GM18502 (cell line): ENCODE data around the gene BAZ2B.

Experiments used
- ATAC-seq: cut with Tn5 transposase; IDR thresholded peaks from one replicate; pipeline ENCODE4 v1.9.1; 2021; ENCODE audit warnings: mild to moderate bottlenecking; ENCODE audit not compliant: unreplicated experiment, poor library complexity

Gene BAZ2B

DNA sequence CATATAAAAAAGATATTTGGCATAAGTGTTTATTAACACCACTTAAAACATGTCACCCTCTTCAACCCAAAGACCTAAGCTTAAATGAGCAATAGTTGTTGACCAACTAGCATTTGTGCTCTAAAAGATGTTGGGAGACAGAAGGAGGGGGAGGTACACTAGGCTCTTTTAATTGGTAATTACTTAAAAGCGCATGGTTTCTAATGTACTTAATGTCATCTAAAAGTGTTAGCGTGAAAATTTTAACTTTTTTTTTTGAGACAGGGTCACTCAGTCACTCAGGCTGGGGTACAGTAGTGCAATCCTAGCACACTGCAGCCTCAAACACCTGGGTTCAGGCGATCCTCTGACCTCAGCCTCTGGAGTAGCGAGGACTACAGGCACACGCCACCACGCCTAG, 335.3 kb downstream of the BAZ2B start:
- no peak for ATAC-seq

DNA sequence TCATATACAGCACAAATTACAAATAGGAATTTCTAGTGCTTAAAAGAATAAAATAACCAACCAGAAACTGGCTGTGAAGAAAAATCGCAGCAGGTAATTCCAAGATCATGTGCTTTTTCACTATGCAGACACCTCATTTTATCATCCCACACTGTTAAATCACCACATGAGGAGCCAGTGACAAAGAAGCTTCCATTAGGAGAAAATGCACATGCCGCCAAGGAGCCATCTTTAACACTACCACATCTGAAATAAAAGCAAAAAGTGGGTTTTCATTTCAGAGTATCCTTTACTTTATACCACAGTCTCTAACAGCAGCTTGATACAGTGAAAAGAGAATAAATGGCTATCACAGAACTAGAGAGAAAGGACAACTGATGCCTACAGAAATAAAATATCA, 336.6 kb downstream of the BAZ2B start:
- no peak for ATAC-seq

DNA sequence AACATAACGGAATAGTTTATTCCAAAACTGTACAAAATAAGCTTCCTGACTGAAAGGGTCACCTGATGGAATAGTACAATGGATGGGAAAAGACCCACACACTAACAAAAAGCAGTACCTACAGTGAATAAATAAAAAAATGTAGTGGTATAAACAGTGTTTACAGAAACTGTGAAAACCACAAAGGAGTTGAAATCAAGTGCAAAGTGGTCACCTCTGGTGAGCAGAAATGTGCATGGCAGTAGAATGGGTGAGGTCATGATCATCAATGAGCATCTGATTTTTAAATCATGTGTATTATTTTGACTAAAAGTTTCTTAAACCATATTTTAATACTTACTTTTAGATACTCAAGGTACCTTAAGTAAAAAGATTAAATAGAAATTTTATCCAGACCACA, 341.2 kb downstream of the BAZ2B start:
- ATAC-seq: no peak

DNA sequence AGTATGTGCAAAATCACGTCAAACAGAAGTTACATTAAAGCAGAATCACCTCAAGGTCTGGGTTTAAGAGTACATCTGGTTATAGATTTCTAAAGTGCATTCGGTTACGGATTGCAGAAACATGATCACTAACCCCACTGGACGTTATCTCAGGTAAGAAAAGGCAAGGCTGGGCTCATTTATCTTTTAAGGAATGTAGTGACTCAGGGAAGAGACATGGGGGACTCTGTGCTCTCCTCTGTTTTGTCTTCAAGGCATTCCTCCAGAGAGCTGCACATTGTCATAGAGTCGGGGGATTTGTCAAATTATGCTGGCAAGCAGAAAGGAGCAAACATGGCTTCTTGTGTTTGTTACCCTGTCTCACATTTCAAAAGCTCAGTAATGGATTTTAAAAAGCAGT, 344.2 kb downstream of the BAZ2B start:
- ATAC-seq: no peak

DNA sequence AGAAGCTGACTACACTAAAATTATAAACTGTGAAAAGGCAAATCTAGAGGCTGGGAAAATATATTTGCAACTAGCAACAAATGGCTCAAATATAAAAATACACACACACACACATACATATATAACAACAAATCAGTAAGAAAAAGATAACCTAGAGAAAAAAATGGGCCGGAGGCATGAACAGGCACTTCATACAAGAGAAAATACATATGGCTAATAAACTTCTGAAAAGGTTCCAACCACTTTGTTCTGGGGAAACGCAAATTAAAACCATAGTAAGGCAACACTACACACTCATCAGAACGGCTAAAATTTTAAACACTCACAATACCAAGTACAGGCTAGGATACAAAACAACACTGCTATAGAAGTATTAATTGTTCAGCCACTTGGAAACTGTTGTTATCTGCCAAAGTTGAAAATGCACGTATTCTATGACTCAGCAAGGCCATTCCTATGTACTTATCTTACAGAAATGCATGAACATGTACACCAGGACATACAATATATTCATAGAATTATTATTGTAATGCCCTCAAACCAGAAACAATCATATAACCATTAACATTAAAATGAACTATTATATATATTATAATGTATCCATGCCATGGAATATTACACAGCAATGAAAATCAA, 345.5 kb downstream of the BAZ2B start:
- ATAC-seq: no peak
